GM12878 (cell line): ENCODE results near the gene LTBP3. TPM values are rescaled to one million over a fixed set of nuclear protein-coding genes. Genes with fewer than 3 reads are reported as not detected.

ENCODE experiments used
- ASH2L ChIP-seq: fragments of 300-600, 200-600 bp; sonication (generic); IDR thresholded peaks from 2 replicates; pipeline ENCODE4 v1.6.1; 2017; ENCODE audit warnings: low read depth, mild to moderate bottlenecking, borderline replicate concordance
- BRCA1 ChIP-seq: IDR thresholded peaks from 2 replicates; pipeline ENCODE4 v1.6.1; 2011; ENCODE audit warnings: low read depth, low read length, improper control_type of control experiment
- CEBPB ChIP-seq, 2 experiments: fragments of 150-350 bp in 1 of 2; IDR thresholded peaks; 2 replicates each; pipeline ENCODE4 v1.6.1; 2012 to 2014; ENCODE audit warnings: low read depth in 2 of 2, low read length in 2 of 2, borderline replicate concordance in 1 of 2, inconsistent platforms in 1 of 2
- CHD1 ChIP-seq: IDR thresholded peaks from 2 replicates; pipeline ENCODE4 v1.6.1; 2012; ENCODE audit warnings: low read depth, low read length, improper control_type of control experiment
- DPF2 ChIP-seq: fragments of 450-650 bp; IDR thresholded peaks from 2 replicates; pipeline ENCODE4 v1.6.1; 2017; ENCODE audit warnings: mild to moderate bottlenecking
- EED ChIP-seq: sonication (generic); IDR thresholded peaks from 2 replicates; pipeline ENCODE4 v1.6.1; 2016; ENCODE audit warnings: antibody characterized with exemption, low read depth
- EP300 ChIP-seq, 2 experiments: fragments of 150-350 bp in 1 of 2; IDR thresholded peaks; 2 replicates each; pipeline ENCODE4 v1.6.1; 2011 to 2012; ENCODE audit warnings: low read depth in 2 of 2, low read length in 2 of 2, borderline replicate concordance in 1 of 2, improper control_type of control experiment in 1 of 2, inconsistent platforms in 1 of 2; ENCODE audit not compliant: control insufficient read depth in 1 of 2
- GABPA ChIP-seq: IDR thresholded peaks from 2 replicates; pipeline ENCODE4 v1.6.1; 2014; ENCODE audit warnings: antibody characterized with exemption, low read depth, mild to moderate bottlenecking, inconsistent platforms
- GATAD2B ChIP-seq: fragments of 450-650 bp; conservative IDR thresholded peaks from 2 replicates; pipeline ENCODE4 v1.6.1; 2017; ENCODE audit warnings: low read depth, mild to moderate bottlenecking, moderate library complexity
- IKZF1 ChIP-seq: fragments of 450-650 bp; conservative IDR thresholded peaks from 2 replicates; pipeline ENCODE4 v1.6.1; 2017; ENCODE audit warnings: antibody characterized with exemption, mild to moderate bottlenecking
- MEF2B ChIP-seq: fragments of 450-650 bp; IDR thresholded peaks from 2 replicates; pipeline ENCODE4 v1.6.1; 2018; ENCODE audit warnings: mild to moderate bottlenecking, moderate library complexity; ENCODE audit not compliant: partially characterized antibody, poor library complexity, severe bottlenecking
- MTA2 ChIP-seq: fragments of 450-650 bp; IDR thresholded peaks from 2 replicates; pipeline ENCODE4 v1.6.1; 2016; ENCODE audit warnings: low read depth, mild to moderate bottlenecking, moderate library complexity
- PAX5 ChIP-seq: IDR thresholded peaks from 2 replicates; pipeline ENCODE4 v1.6.1; 2011; ENCODE audit warnings: low read depth, low read length, borderline replicate concordance
- POLR2A ChIP-seq: IDR thresholded peaks from 2 replicates; pipeline ENCODE4 v1.6.1; 2011; ENCODE audit warnings: low read depth, mild to moderate bottlenecking, low read length
- POLR2AphosphoS2 ChIP-seq: IDR thresholded peaks from 2 replicates; pipeline ENCODE4 v1.6.1; 2011; ENCODE audit warnings: low read depth, mild to moderate bottlenecking, low read length, improper control_type of control experiment, moderate library complexity
- POU2F2 ChIP-seq: IDR thresholded peaks from 3 replicates; pipeline ENCODE4 v1.6.1; 2011; ENCODE audit warnings: low read depth, mild to moderate bottlenecking, low read length, borderline replicate concordance
- RAD21 ChIP-seq: IDR thresholded peaks from 2 replicates; pipeline ENCODE4 v1.6.1; 2011; ENCODE audit warnings: mild to moderate bottlenecking, low read depth, low read length, moderate library complexity; ENCODE audit not compliant: insufficient read depth
- RAD51 ChIP-seq: fragments of 450-650 bp; IDR thresholded peaks from 2 replicates; pipeline ENCODE4 v1.6.1; 2016; ENCODE audit warnings: moderate library complexity, mild to moderate bottlenecking, inconsistent platforms
- SMARCA5 ChIP-seq: fragments of 450-650 bp; IDR thresholded peaks from 2 replicates; pipeline ENCODE4 v1.6.1; 2017; ENCODE audit warnings: mild to moderate bottlenecking
- TBL1XR1 ChIP-seq: IDR thresholded peaks from 2 replicates; pipeline ENCODE4 v1.6.1; 2012; ENCODE audit warnings: low read depth, low read length, improper control_type of control experiment
- YBX1 ChIP-seq: fragments of 450-650 bp; IDR thresholded peaks from 2 replicates; pipeline ENCODE4 v1.6.1; 2016; ENCODE audit warnings: antibody characterized with exemption
- YY1 ChIP-seq: IDR thresholded peaks from 2 replicates; pipeline ENCODE4 v1.6.1; 2011; ENCODE audit warnings: low read depth, mild to moderate bottlenecking, low read length
- polyA plus RNA-seq, 11 experiments: library from polyadenylated mRNA; depleted of rRNA in 4 of 11; unstranded in 6 of 11; stranded (reverse) in 5 of 11; fragments of >200 nt; fragmentation: Nextera tagmentation in 4 of 11; fragmentation: Illumina TruSeq in 1 of 11; extraction: Ambion mirVana in 4 of 11; extraction: Trizol in 1 of 11; gene quantifications; 1 replicate in 1 of 11; 2 replicates in 10 of 11; pipeline versions ENCODE4 v1.2.1 to v1.2.3, GENCODE V29; 2011 to 2016; ENCODE audit warnings: inconsistent platforms in 2 of 11, missing spikeins in 2 of 11, low read depth in 1 of 11
- total RNA-seq, 4 experiments: library from RNA; depleted of rRNA in 3 of 4; stranded (reverse); fragments of >200 nt in 3 of 4; fragmentation: Illumina TruSeq in 1 of 4; extraction: Trizol in 1 of 4; gene quantifications; 2 replicates each; pipeline versions ENCODE4 v1.2.1 to v1.2.3, GENCODE V29; 2013 to 2021
- TF ChIP-seq, protein P1 (sequence below): IDR thresholded peaks from 2 replicates; pipeline ENCODE4 v1.6.1; 2011; ENCODE audit warnings: borderline replicate concordance, low read depth, mild to moderate bottlenecking, moderate library complexity, low read length; ENCODE audit not compliant: insufficient read depth, poor library complexity, severe bottlenecking
- TF ChIP-seq, protein P2 (sequence below): fragments of 450-650 bp; formaldehyde crosslinking; IDR thresholded peaks from 2 replicates; pipeline ENCODE4 v1.5.0; 2022; ENCODE audit warnings: mild to moderate bottlenecking, missing genetic modification characterization
- TF ChIP-seq, protein P3 (sequence below): fragments of 450-650 bp; IDR thresholded peaks from 2 replicates; pipeline ENCODE4 v1.6.1; 2016; ENCODE audit warnings: mild to moderate bottlenecking

LTBP3 gene
- total and polyA plus RNA-seq, 10 of the 15 experiments (the other 5 are each of a cell fraction or from before 2014, with no cell fraction given) = 2.2 to 12.2 (median 6.2) TPM; not detected in 2

DNA sequence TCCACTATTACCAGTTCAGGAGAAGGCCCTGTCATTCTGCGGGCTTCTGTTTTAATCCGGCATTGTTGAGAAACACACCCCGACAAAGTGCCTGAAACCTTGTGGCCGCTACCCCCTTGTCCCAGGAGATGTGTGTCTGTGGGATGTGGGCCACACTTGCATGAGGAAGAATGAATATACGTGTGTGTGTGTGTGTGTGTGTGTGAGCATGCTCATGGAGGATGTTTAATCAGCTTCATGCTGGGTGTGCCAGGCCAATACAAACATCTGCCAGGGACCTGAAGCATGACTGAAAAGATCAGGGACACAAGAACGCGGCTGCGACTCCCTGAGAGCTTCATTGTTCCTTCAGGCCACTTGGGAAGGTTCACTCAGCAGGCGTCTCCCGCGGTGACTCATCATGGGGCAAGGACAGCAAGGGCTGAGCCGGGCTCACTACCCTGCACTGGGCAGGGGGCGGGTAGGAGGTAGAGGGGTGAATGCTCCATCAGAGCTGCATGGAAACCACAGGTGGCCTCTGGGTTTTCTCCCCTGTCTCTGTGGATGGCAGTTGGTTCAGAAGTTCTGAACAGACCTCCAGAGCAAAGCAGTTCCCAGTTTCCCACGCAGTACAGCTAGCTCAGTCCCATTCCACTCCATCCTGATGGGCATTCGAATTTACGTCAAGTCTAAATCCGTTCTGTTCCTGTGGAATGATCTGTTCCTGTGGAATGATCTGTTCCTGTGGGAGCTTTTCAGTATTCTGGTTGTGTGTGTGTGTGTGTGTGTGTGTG, 66.4 kb downstream of the LTBP3 start (continued):
- TF ChIP-seq, protein P1, sequence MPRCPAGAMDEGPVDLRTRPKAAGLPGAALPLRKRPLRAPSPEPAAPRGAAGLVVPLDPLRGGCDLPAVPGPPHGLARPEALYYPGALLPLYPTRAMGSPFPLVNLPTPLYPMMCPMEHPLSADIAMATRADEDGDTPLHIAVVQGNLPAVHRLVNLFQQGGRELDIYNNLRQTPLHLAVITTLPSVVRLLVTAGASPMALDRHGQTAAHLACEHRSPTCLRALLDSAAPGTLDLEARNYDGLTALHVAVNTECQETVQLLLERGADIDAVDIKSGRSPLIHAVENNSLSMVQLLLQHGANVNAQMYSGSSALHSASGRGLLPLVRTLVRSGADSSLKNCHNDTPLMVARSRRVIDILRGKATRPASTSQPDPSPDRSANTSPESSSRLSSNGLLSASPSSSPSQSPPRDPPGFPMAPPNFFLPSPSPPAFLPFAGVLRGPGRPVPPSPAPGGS = peak; percentile 39
- no peak for TF ChIP-seq RAD51
- peak; percentile 58; the same call in 1 of the 2 replicates for TF ChIP-seq EED
- peak; percentile 31 for TF ChIP-seq DPF2
- no peak for TF ChIP-seq CEBPB (IDR thresholded peaks at IDR 0.05; ENCODE audit: borderline replicate concordance in 1 of 2, low read depth in 2 of 2, low read length in 2 of 2)
- 0 out of 2 replicates have a peak, but pooled peaks have one; percentile 27 for TF ChIP-seq SMARCA5
- TF ChIP-seq RAD21 = no peak
- no peak for TF ChIP-seq POU2F2
- TF ChIP-seq, protein P2, sequence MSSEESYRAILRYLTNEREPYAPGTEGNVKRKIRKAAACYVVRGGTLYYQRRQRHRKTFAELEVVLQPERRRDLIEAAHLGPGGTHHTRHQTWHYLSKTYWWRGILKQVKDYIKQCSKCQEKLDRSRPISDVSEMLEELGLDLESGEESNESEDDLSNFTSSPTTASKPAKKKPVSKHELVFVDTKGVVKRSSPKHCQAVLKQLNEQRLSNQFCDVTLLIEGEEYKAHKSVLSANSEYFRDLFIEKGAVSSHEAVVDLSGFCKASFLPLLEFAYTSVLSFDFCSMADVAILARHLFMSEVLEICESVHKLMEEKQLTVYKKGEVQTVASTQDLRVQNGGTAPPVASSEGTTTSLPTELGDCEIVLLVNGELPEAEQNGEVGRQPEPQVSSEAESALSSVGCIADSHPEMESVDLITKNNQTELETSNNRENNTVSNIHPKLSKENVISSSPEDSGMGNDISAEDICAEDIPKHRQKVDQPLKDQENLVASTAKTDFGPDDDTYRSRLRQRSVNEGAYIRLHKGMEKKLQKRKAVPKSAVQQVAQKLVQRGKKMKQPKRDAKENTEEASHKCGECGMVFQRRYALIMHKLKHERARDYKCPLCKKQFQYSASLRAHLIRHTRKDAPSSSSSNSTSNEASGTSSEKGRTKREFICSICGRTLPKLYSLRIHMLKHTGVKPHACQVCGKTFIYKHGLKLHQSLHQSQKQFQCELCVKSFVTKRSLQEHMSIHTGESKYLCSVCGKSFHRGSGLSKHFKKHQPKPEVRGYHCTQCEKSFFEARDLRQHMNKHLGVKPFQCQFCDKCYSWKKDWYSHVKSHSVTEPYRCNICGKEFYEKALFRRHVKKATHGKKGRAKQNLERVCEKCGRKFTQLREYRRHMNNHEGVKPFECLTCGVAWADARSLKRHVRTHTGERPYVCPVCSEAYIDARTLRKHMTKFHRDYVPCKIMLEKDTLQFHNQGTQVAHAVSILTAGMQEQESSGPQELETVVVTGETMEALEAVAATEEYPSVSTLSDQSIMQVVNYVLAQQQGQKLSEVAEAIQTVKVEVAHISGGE (CRISPR knock-in tag) = no peak
- peak; percentile 78 for TF ChIP-seq MEF2B
- no peak for TF ChIP-seq ASH2L
- TF ChIP-seq POLR2AphosphoS2 = no peak
- no peak for TF ChIP-seq BRCA1
- no peak for TF ChIP-seq TBL1XR1
- TF ChIP-seq EP300 (IDR thresholded peaks at IDR 0.05; ENCODE audit: borderline replicate concordance in 1 of 2, control insufficient read depth in 1 of 2, low read depth in 2 of 2, low read length in 2 of 2) = peak in 1 of 2 experiments; percentile 24; a peak in 1 of 4 replicates
- TF ChIP-seq, protein P3, sequence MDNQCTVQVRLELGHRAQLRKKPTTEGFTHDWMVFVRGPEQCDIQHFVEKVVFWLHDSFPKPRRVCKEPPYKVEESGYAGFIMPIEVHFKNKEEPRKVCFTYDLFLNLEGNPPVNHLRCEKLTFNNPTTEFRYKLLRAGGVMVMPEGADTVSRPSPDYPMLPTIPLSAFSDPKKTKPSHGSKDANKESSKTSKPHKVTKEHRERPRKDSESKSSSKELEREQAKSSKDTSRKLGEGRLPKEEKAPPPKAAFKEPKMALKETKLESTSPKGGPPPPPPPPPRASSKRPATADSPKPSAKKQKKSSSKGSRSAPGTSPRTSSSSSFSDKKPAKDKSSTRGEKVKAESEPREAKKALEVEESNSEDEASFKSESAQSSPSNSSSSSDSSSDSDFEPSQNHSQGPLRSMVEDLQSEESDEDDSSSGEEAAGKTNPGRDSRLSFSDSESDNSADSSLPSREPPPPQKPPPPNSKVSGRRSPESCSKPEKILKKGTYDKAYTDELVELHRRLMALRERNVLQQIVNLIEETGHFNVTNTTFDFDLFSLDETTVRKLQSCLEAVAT = peak; percentile 53; the same call in 1 of the 2 replicates
- TF ChIP-seq PAX5 = 0 out of 2 replicates have a peak, but pooled peaks have one; percentile 7
- peak; percentile 38; the same call in 1 of the 2 replicates for TF ChIP-seq POLR2A
- no peak for TF ChIP-seq MTA2
- peak; percentile 81 for TF ChIP-seq IKZF1
- no peak for TF ChIP-seq CHD1
- TF ChIP-seq YY1 = 0 out of 2 replicates have a peak, but pooled peaks have one; percentile 11
- TF ChIP-seq GATAD2B = no peak
- no peak for TF ChIP-seq GABPA
- TF ChIP-seq YBX1 = no peak
